ENCODE data around the gene DLX3.

DNA sequence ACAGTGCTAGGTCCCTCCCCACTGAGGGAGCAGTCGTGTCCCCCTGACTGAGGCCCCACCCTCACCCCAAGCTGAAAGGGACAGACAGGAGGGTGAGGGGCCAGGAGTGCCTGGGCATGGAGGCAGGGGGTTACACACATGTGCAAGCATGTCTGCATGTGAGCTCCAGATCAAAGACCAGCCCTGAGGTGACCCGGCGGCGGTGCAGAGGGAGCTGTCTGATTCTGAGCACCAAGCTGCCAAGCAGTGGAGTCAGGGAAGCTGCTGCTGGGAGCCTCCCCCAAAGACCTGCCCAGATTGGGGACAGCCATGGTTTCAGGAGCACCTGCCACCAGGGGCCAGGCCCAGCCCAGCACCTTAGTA is 5.5 kb downstream of the DLX3 start:
- no peak for TF ChIP-seq EZH2 (IDR thresholded peaks at IDR 0.05; ENCODE audit: low read length, unreplicated experiment)
- TF ChIP-seq, protein P1, sequence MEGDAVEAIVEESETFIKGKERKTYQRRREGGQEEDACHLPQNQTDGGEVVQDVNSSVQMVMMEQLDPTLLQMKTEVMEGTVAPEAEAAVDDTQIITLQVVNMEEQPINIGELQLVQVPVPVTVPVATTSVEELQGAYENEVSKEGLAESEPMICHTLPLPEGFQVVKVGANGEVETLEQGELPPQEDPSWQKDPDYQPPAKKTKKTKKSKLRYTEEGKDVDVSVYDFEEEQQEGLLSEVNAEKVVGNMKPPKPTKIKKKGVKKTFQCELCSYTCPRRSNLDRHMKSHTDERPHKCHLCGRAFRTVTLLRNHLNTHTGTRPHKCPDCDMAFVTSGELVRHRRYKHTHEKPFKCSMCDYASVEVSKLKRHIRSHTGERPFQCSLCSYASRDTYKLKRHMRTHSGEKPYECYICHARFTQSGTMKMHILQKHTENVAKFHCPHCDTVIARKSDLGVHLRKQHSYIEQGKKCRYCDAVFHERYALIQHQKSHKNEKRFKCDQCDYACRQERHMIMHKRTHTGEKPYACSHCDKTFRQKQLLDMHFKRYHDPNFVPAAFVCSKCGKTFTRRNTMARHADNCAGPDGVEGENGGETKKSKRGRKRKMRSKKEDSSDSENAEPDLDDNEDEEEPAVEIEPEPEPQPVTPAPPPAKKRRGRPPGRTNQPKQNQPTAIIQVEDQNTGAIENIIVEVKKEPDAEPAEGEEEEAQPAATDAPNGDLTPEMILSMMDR (conservative IDR thresholded peaks at IDR 0.05; ENCODE audit: low read depth, low read length): no peak
